Adrenal gland (tissue), 12 donors: Measurements from ENCODE around the gene MAST2. TPM values are rescaled to one million over a fixed set of nuclear protein-coding genes. Genes with fewer than 3 reads are reported as not detected.
"Not testable (repeated sequence)": the region's sequence is repeated elsewhere in the genome, so short reads cannot be mapped to it uniquely, and the experiment has no call there.

Experiments used
- DNase-seq, 7 donors: peaks; one replicate each; pipeline ENCODE4 v3.0.0-alpha.2; 2019 to 2020
- H3K27ac ChIP-seq, 5 donors: fragments of 200-600 bp; sonication (generic) in 4 of 5; 1 replicate in 3 of 5; 2 replicates in 2 of 5; pipeline versions ENCODE4 v1.5.1 to v1.8.0; 2016 to 2020; ENCODE audit warnings: mild to moderate bottlenecking in 1 of 5
- H3K27me3 ChIP-seq: fragments of 200-600 bp; 2 replicates; pipeline ENCODE4 v1.8.0; 2021
- H3K36me3 ChIP-seq, 2 donors: fragments of 200-600 bp; replicated peaks in 1 of 2; 1 replicate in 1 of 2; 2 replicates in 1 of 2; pipeline versions ENCODE4 v1.5.1 to v1.8.0; 2018 to 2022
- H3K4me1 ChIP-seq, 2 donors: fragments of 200-600 bp; replicated peaks in 1 of 2; 1 replicate in 1 of 2; 2 replicates in 1 of 2; pipeline versions ENCODE4 v1.5.1 to v1.8.0; 2018 to 2021
- H3K4me3 ChIP-seq, 4 donors: fragments of 200-600 bp; sonication (generic) in 3 of 4; one replicate each; pipeline ENCODE4 v1.5.1; 2016 to 2018
- H3K9me3 ChIP-seq, 3 donors: fragments of 200-600 bp; sonication (generic) in 1 of 3; replicated peaks in 1 of 3; 1 replicate in 2 of 3; 2 replicates in 1 of 3; pipeline versions ENCODE4 v1.5.1 to v1.8.0; 2016 to 2021
- POLR2A ChIP-seq, 2 donors: fragments of 450-650 bp; IDR thresholded peaks; one replicate each; pipeline ENCODE4 v1.6.1; 2017; ENCODE audit warnings: antibody characterized with exemption in 2 of 2, mild to moderate bottlenecking in 2 of 2, moderate library complexity in 1 of 2
- WGBS, 4 donors: extraction: QIAGEN DNeasy Blood & Tissue Kit in 2 of 4; methylation state at CpG; one replicate each; pipeline versions ENCODE4 v1.1.5 to v1.1.7; 2013 to 2017; 5-methylcytosine and 5-hydroxymethylcytosine counted together
- intact Hi-C, 2 donors: fragments of 100-400 bp; cut with DNase I; formaldehyde crosslinking; loops; one replicate each; pipeline versions ENCODE4 v1.14.1 to v1.15.0; 2022 to 2023
- polyA plus RNA-seq, 3 donors: library from polyadenylated mRNA; stranded (reverse); fragments of 200-250 nt in 2 of 3; fragments of 350-450 nt in 1 of 3; fragmentation: Illumina TruSeq in 1 of 3; extraction: RNeasy Lipid Tissue Mini Kit (QIAGEN cat#74804) in 1 of 3; gene quantifications; one replicate each; pipeline ENCODE4 v1.2.3, GENCODE V29; 2013 to 2014
- total RNA-seq, 9 donors: library from RNA; depleted of rRNA in 4 of 9; stranded (reverse); fragments of >200 nt in 4 of 9; fragments of 120-200 nt in 1 of 9; fragmentation: NEBNext Ultra II Directional in 1 of 9; extraction: Animal tissue kit (Norgen Biotek cat#: 25700) in 1 of 9; gene quantifications; one replicate each; pipeline versions ENCODE4 v1.1.0 to v1.2.4, GENCODE V29; 2013 to 2023
- TF ChIP-seq, protein P1 (sequence below), 6 experiments: fragments of 450-650 bp in 4 of 6; fragments of 200-600 bp in 2 of 6; sonication (generic) in 1 of 6; IDR thresholded peaks; 1 replicate in 5 of 6; 2 replicates in 1 of 6; pipeline versions ENCODE4 v1.5.1 to v1.8.0; 2016 to 2021; ENCODE audit warnings: antibody characterized with exemption in 6 of 6, mild to moderate bottlenecking in 2 of 6, moderate library complexity in 1 of 6
- donor health status: healthy with polysubstance abuse.
- donor health status: Bipolar disorder and iron deficiency.
- donor health status: DM: yes; HTN: yes; CAD: no.
- donor health status: DM: no; HTN: no; CAD: no.
- donor health status: DM: no; HTN: no; CAD: no.
- donor health status: DM: yes; HTN: yes; CAD: no.

Gene MAST2
- total and polyA plus RNA-seq, 12 donors: 18.1 to 38.5 (median 23.5) TPM

- no peak overlapping the region for H3K27ac ChIP-seq
- DNase-seq: no peak
- H3K4me1 ChIP-seq: no peaks in the 10 kb centered on the region
- intact Hi-C loops: no loop called here
- no peaks in the 10 kb centered on the region for H3K27me3 ChIP-seq
- H3K4me3 ChIP-seq: no peak overlapping the region
- H3K36me3 ChIP-seq: no peaks in the 10 kb centered on the region
- no peak for TF ChIP-seq POLR2A (IDR thresholded peaks at IDR 0.05)
- TF ChIP-seq, protein P1, sequence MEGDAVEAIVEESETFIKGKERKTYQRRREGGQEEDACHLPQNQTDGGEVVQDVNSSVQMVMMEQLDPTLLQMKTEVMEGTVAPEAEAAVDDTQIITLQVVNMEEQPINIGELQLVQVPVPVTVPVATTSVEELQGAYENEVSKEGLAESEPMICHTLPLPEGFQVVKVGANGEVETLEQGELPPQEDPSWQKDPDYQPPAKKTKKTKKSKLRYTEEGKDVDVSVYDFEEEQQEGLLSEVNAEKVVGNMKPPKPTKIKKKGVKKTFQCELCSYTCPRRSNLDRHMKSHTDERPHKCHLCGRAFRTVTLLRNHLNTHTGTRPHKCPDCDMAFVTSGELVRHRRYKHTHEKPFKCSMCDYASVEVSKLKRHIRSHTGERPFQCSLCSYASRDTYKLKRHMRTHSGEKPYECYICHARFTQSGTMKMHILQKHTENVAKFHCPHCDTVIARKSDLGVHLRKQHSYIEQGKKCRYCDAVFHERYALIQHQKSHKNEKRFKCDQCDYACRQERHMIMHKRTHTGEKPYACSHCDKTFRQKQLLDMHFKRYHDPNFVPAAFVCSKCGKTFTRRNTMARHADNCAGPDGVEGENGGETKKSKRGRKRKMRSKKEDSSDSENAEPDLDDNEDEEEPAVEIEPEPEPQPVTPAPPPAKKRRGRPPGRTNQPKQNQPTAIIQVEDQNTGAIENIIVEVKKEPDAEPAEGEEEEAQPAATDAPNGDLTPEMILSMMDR (IDR thresholded peaks at IDR 0.05): no peak
- peaks cover 0 to 6% (median 0%) of the 10 kb centered on the region in 3 donors for H3K9me3 ChIP-seq
These were observed 53.8 kb downstream of the MAST2 start for GRCh38 chr1:45857101-45857700.

DNA sequence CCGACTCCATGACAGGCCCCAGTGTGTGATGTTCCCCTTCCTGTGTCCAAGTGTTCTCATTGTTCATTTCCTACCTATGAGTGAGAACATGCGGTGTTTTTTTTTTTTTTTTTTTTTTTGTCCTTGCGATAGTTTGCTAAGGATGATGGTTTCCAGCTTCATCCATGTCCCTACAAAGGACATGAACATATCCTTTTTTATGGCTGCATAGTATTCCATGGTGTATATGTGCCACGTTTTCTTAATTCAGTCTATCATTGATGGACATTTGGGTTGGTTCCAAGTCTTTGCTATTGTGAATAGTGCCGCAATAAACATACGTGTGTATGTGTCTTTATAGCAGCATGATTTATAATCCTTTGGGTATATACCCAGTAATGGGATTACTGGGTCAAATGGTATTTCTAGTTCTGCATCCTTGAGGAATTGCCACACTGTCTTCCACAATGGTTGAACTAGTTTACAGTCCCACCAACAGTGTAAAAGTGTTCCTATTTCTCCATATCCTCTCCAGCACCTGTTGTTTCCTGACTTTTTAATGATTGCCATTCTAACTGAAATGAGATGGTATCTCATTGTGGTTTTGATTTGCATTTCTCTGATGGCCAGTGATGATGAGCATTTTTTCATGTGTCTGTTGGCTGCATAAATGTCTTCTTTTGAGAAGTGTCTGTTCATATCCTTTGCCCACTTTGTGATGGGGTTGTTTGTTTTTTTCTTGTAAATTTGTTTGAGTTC is 54.5 kb downstream of the MAST2 start:
- H3K4me3 ChIP-seq: not testable (repeated sequence)
- 93 to 97% (median 95%) methylated on average over 6 of the region's 6 CpGs for WGBS, 4 donors

GRCh38 chr1:45859221-45859620 is 55.8 kb downstream of the MAST2 start:
- TF ChIP-seq, protein P1 (IDR thresholded peaks at IDR 0.05): no peak
- no peak for TF ChIP-seq POLR2A (IDR thresholded peaks at IDR 0.05)
- no peak overlapping the region for H3K4me3 ChIP-seq
- no peaks in the 10 kb centered on the region for H3K27me3 ChIP-seq
- intact Hi-C loops: no loop called here
- 92 to 100% (median 93%) methylated on average over 3 of the region's 3 CpGs for WGBS, 4 donors
- no peak for DNase-seq
- H3K36me3 ChIP-seq: no peaks in the 10 kb centered on the region
- H3K4me1 ChIP-seq: peaks cover 0 to 7% of the 10 kb centered on the region in 2 donors
- no peak overlapping the region for H3K27ac ChIP-seq
- peaks cover 0 to 6% (median 0%) of the 10 kb centered on the region in 3 donors for H3K9me3 ChIP-seq

More for the DNA sequence above, 54.5 kb downstream of the MAST2 start:
- H3K27ac ChIP-seq, H3K4me1 ChIP-seq, H3K36me3 ChIP-seq, H3K9me3 ChIP-seq, intact Hi-C loops, DNase-seq, H3K27me3 ChIP-seq: not testable (repeated sequence)

DNA sequence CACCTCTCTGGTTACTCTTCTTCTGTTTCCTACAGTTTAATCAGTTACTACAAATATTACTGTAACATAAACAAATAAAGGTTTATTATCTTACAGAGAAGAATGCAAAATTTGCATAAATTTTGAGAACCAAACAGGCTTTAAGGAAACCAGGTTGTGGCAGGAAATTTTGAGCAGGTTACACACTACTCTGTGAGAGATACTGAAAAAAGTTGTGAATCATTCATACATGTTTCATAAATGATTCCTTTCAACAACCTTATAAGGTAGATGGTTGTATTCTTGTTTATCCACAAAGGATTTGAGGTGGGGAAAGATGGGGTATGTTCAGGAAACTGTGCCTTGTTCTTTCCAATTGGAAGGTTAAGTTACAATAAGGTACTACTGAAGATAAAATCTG is 58.6 kb downstream of the MAST2 start:
- Histone ChIP-seq H3K36me3 (no peaks in the 10 kb centered on the region), H3K9me3 (peaks cover 0 to 2% (median 0%) of the 10 kb centered on the region in 3 donors), H3K27ac (no peak overlapping the region), H3K27me3 (no peaks in the 10 kb centered on the region), H3K4me1 (peaks cover 0 to 7% of the 10 kb centered on the region in 2 donors), H3K4me3 (no peak overlapping the region)
- intact Hi-C loops: no loop called here
- DNase-seq: no peak
- TF ChIP-seq, protein P1 (IDR thresholded peaks at IDR 0.05): no peak
- no peak for TF ChIP-seq POLR2A (IDR thresholded peaks at IDR 0.05)

- Histone ChIP-seq H3K27ac (no peak overlapping the region), H3K4me1 (peaks cover 0 to 7% of the 10 kb centered on the region in 2 donors), H3K27me3 (no peaks in the 10 kb centered on the region), H3K9me3 (no peaks in the 10 kb centered on the region), H3K4me3 (no peak overlapping the region), H3K36me3 (no peaks in the 10 kb centered on the region)
- DNase-seq: no peak
- intact Hi-C loops: no loop called here
- TF ChIP-seq, protein P1 (IDR thresholded peaks at IDR 0.05): no peak
- no peak for TF ChIP-seq POLR2A (IDR thresholded peaks at IDR 0.05)
- 64 to 73% (median 68%) methylated on average over 2 of the region's 2 CpGs for WGBS, 4 donors
These were observed 59.8 kb downstream of the MAST2 start for GRCh38 chr1:45863218-45863617.
